Endothelial cell of umbilical vein (primary cell): ENCODE results near the gene CPED1. TPM values are rescaled to one million over a fixed set of nuclear protein-coding genes. Genes with fewer than 3 reads are reported as not detected.

Experiments
- BruUV-seq: library from RNA; stranded (reverse); fragments of 400-500 nt; replicated peaks from 2 replicates; lab custom pipeline; 2021; lab: Mats Ljungman, UMichigan
- CTCF ChIA-PET: fragments of 300-600, 350-600 bp; sonication (Branson Sonifier 250); formaldehyde crosslinking; loops from one replicate; lab custom pipeline; 2021; ENCODE audit warnings: antibody characterized with exemption, inconsistent platforms; lab: Charles Lee
- POLR2A ChIA-PET: fragments of 300-600, 350-600 bp; sonication (Branson Sonifier 250); formaldehyde crosslinking; loops from one replicate; lab custom pipeline; 2021; ENCODE audit warnings: antibody characterized with exemption, inconsistent platforms; lab: Charles Lee
- DNase-seq: peaks from one replicate; pipeline ENCODE4 v3.0.0-alpha.2; 2011; ENCODE audit warnings: low read depth, low spot score
- FAIRE-seq: peaks from 2 replicates; lab custom pipeline; 2011; peaks lifted over from hg19 to GRCh38; lab: Jason Lieb, UNC
- H2AFZ ChIP-seq: 2 replicates; pipeline ENCODE4 v1.6.0; 2012; ENCODE audit warnings: low read depth, low read length, control low read depth, inconsistent platforms
- H3K27ac ChIP-seq: 2 replicates; pipeline ENCODE4 v1.5.1; 2011; ENCODE audit warnings: low read depth, mild to moderate bottlenecking, control low read depth, low read length, moderate library complexity; ENCODE audit not compliant: insufficient read depth
- H3K27me3 ChIP-seq, 2 experiments: 2 replicates each; pipeline versions ENCODE4 v1.6.0 to v1.6.1; 2011; ENCODE audit warnings: low read length in 2 of 2, mixed read lengths in 1 of 2; ENCODE audit not compliant: control insufficient read depth in 2 of 2, insufficient read depth in 2 of 2
- H3K36me3 ChIP-seq, 2 experiments: 2 replicates in 1 of 2; 3 replicates in 1 of 2; pipeline ENCODE4 v1.5.1; 2011; ENCODE audit warnings: low read length in 2 of 2, mild to moderate bottlenecking in 1 of 2, moderate library complexity in 1 of 2; ENCODE audit not compliant: control insufficient read depth in 2 of 2, insufficient read depth in 2 of 2; ENCODE audit errors: extremely low read depth in 1 of 2
- H3K4me1 ChIP-seq: 3 replicates; pipeline ENCODE4 v1.5.1; 2011; ENCODE audit warnings: mild to moderate bottlenecking, low read length; ENCODE audit not compliant: control insufficient read depth, insufficient read depth; ENCODE audit errors: extremely low read depth
- H3K4me2 ChIP-seq: 2 replicates; pipeline ENCODE4 v1.6.1; 2011; ENCODE audit warnings: low read length, control low read depth, mixed read lengths; ENCODE audit not compliant: insufficient read depth
- H3K4me3 ChIP-seq, 3 experiments: fragments of 200-600 bp in 1 of 3; sonication (generic), shearing (Covaris generic) in 1 of 3; replicated peaks in 1 of 3; 2 replicates each; pipeline ENCODE4 v1.5.1; 2011 to 2016; ENCODE audit warnings: control low read depth in 3 of 3, low read length in 3 of 3, mild to moderate bottlenecking in 2 of 3, inconsistent platforms in 1 of 3, low read depth in 1 of 3, moderate library complexity in 1 of 3; ENCODE audit not compliant: insufficient read depth in 1 of 3
- H3K79me2 ChIP-seq: 2 replicates; pipeline ENCODE4 v1.6.0; 2012; ENCODE audit warnings: low read length, inconsistent platforms; ENCODE audit not compliant: control insufficient read depth, insufficient read depth
- H3K9ac ChIP-seq: replicated peaks from 2 replicates; pipeline ENCODE3; 2011; ENCODE audit warnings: low read length, control low read depth; ENCODE audit not compliant: insufficient read depth; ENCODE audit errors: extremely low read depth
- H3K9me1 ChIP-seq: replicated peaks from 3 replicates; pipeline ENCODE4 v1.6.0; 2011; ENCODE audit warnings: mild to moderate bottlenecking, low read length; ENCODE audit not compliant: control insufficient read depth, insufficient read depth; ENCODE audit errors: extremely low read depth
- H3K9me3 ChIP-seq: replicated peaks from 2 replicates; pipeline ENCODE4 v1.5.1; 2012; ENCODE audit warnings: low read length, inconsistent platforms; ENCODE audit not compliant: control insufficient read depth, insufficient read depth
- H4K20me1 ChIP-seq: replicated peaks from 2 replicates; pipeline ENCODE3; 2011; ENCODE audit warnings: mild to moderate bottlenecking, low read length; ENCODE audit not compliant: control insufficient read depth, insufficient read depth; ENCODE audit errors: extremely low read depth
- EZH2 ChIP-seq: IDR thresholded peaks from 2 replicates; pipeline ENCODE4 v1.6.1; 2012; ENCODE audit warnings: borderline replicate concordance, low read depth, mild to moderate bottlenecking, moderate library complexity, low read length, inconsistent platforms; ENCODE audit not compliant: severe bottlenecking
- FOS ChIP-seq: IDR thresholded peaks from 2 replicates; pipeline ENCODE4 v1.6.1; 2011; ENCODE audit warnings: mild to moderate bottlenecking, low read length, moderate library complexity, borderline replicate concordance; ENCODE audit not compliant: insufficient read depth
- GATA2 ChIP-seq: IDR thresholded peaks from 2 replicates; pipeline ENCODE4 v1.7.0; 2011; ENCODE audit warnings: low read depth, mild to moderate bottlenecking, moderate library complexity, mixed read lengths, low read length; ENCODE audit not compliant: insufficient read length, insufficient read depth
- JUN ChIP-seq: IDR thresholded peaks from 2 replicates; pipeline ENCODE4 v1.6.1; 2011; ENCODE audit warnings: borderline replicate concordance, low read depth; ENCODE audit not compliant: insufficient read length, insufficient read depth
- MYC ChIP-seq: IDR thresholded peaks from one replicate; pipeline ENCODE4 v1.6.1; 2011; ENCODE audit warnings: mild to moderate bottlenecking, low read depth, low read length
- POLR2A ChIP-seq: IDR thresholded peaks from 2 replicates; pipeline ENCODE4 v1.6.1; 2012; ENCODE audit warnings: low read depth, mild to moderate bottlenecking, control low read depth, low read length
- POLR2AphosphoS5 ChIP-seq: IDR thresholded peaks from 2 replicates; pipeline ENCODE4 v1.6.1; 2012; ENCODE audit warnings: low read depth, mild to moderate bottlenecking, control low read depth, low read length, moderate library complexity; ENCODE audit not compliant: insufficient read depth
- dilution Hi-C: fragments of 300-500 bp; cut with MboI; formaldehyde crosslinking; loops from one replicate; pipeline ENCODE4 v1.15.0; 2019; ENCODE audit warnings: low sequenced_read_pairs; ENCODE audit not compliant: extremely low pct_ligation_motif_present
- intact Hi-C: fragments of 100-400 bp; cut with micrococcal nuclease; formaldehyde crosslinking; loops from one replicate; pipeline ENCODE4 v1.10.0; 2022
- polyA plus RNA-seq, 4 experiments: library from polyadenylated mRNA; depleted of rRNA in 3 of 4; stranded (reverse) in 3 of 4; unstranded in 1 of 4; fragments of >200 nt; gene quantifications; 2 replicates each; pipeline versions ENCODE4 v1.2.1 to v1.2.3, GENCODE V29; 2011 to 2012; ENCODE audit warnings: missing spikeins in 1 of 4
- total RNA-seq: library from RNA; stranded (reverse); gene quantifications from 2 replicates; pipeline ENCODE4 v1.2.3, GENCODE V29; 2021
- TF ChIP-seq, protein P1 (sequence below): IDR thresholded peaks from 2 replicates; pipeline ENCODE4 v1.6.1; 2011; ENCODE audit not compliant: insufficient read depth, insufficient read length
- TF ChIP-seq, protein P2 (sequence below), 2 donors: IDR thresholded peaks; 1 replicate in 1 of 2; 2 replicates in 1 of 2; pipeline ENCODE4 v1.5.1; 2011; ENCODE audit warnings: low read length in 2 of 2, mild to moderate bottlenecking in 2 of 2, moderate library complexity in 2 of 2, control low read depth in 1 of 2, inconsistent platforms in 1 of 2, low read depth in 1 of 2; ENCODE audit not compliant: insufficient read depth in 1 of 2; ENCODE audit errors: extremely low read depth in 1 of 2

Gene CPED1
- total and polyA plus RNA-seq, 2 donors (not counting 3 experiments of a cell fraction or from before 2014, with no cell fraction given), result 0.22 to 3.0 TPM

DNA sequence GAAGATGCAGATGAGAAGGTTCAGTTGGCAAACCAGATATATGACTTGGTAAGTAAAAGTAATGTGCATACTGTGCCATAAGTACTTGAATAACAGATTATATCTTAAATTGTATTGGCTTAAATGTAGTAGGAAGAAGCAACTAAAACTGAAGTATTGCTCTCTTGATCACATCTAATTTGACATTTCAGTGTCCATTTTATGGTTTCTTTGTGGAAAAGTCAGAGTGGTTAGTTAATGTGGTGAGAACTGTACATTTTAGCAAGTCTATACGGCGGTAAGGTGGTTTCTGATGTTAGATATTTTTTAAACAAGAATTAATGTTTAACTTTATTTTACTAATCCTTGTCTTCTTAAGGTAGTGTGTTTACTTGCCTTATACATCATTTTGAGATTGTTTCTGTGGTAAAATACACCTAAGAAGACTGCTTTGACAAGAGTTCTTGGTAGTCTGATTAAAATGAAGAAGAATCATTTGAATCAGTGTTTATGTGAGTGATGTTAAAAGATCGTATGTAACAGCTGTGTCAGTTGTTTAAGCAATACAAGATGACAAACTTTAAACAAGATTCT lies 32.8 kb upstream of the CPED1 start:
- H3K27me3 ChIP-seq, result no peaks in the 10 kb centered on the region
- no peak overlapping the region for H2AFZ ChIP-seq
- H4K20me1 ChIP-seq, result no peaks in the 10 kb centered on the region
- TF ChIP-seq FOS (no peak), JUN (no peak), POLR2AphosphoS5 (no peak), GATA2 (no peak), MYC (no peak), POLR2A (no peak), EZH2 (no peak)
- TF ChIP-seq, protein P1, sequence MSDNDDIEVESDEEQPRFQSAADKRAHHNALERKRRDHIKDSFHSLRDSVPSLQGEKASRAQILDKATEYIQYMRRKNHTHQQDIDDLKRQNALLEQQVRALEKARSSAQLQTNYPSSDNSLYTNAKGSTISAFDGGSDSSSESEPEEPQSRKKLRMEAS, result no peak
- TF ChIP-seq, protein P2, sequence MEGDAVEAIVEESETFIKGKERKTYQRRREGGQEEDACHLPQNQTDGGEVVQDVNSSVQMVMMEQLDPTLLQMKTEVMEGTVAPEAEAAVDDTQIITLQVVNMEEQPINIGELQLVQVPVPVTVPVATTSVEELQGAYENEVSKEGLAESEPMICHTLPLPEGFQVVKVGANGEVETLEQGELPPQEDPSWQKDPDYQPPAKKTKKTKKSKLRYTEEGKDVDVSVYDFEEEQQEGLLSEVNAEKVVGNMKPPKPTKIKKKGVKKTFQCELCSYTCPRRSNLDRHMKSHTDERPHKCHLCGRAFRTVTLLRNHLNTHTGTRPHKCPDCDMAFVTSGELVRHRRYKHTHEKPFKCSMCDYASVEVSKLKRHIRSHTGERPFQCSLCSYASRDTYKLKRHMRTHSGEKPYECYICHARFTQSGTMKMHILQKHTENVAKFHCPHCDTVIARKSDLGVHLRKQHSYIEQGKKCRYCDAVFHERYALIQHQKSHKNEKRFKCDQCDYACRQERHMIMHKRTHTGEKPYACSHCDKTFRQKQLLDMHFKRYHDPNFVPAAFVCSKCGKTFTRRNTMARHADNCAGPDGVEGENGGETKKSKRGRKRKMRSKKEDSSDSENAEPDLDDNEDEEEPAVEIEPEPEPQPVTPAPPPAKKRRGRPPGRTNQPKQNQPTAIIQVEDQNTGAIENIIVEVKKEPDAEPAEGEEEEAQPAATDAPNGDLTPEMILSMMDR (IDR thresholded peaks at IDR 0.05; ENCODE audit: extremely low read depth in 1 of 2, insufficient read depth in 1 of 2, low read depth in 1 of 2, low read length in 2 of 2), result no peak
- H3K27ac ChIP-seq, result no peak overlapping the region
- peaks cover 0 to 7% of the 10 kb centered on the region in 2 experiments for H3K36me3 ChIP-seq
- no peaks in the 10 kb centered on the region for H3K9me3 ChIP-seq
- no peak overlapping the region for H3K9ac ChIP-seq
- H3K79me2 ChIP-seq, result peaks cover 14% of the 10 kb centered on the region
- dilution Hi-C loops, result no loop called here
- DNase-seq (no peak), FAIRE-seq (no peak)
- no peaks in the 10 kb centered on the region for H3K9me1 ChIP-seq
- H3K4me3 ChIP-seq, result no peak overlapping the region
- BruUV-seq, result no TSS peak
- no peak overlapping the region for H3K4me2 ChIP-seq
- intact Hi-C loops, result loop anchor here (10.0 kb wide), 1 partner anchor 589 kb away; no protein-coding TSS in a partner anchor
- ChIA-PET CTCF (interaction anchor here (1.4 kb wide), 1 partner anchor 32 kb away, joined by 3 read pairs; no protein-coding TSS in a partner anchor), POLR2A (no interaction called here)
- H3K4me1 ChIP-seq, result peaks cover 14% of the 10 kb centered on the region
